Fibroblast of lung (primary cell): Measurements from ENCODE around the gene FGF14. TPM values are rescaled to one million over a fixed set of nuclear protein-coding genes. Genes with fewer than 3 reads are reported as not detected.

Experiments used
- DNase-seq, 2 donors: peaks; one replicate each; pipeline versions ENCODE4 v3.0.0 to v3.0.0-alpha.2; 2010; ENCODE audit warnings: low read depth in 2 of 2
- H2AFZ ChIP-seq: 2 replicates; pipeline ENCODE4 v1.5.1; 2012; ENCODE audit warnings: low read length, control low read depth, inconsistent platforms
- H3K27ac ChIP-seq: 2 replicates; pipeline ENCODE4 v1.5.1; 2011; ENCODE audit warnings: low read length, control low read depth; ENCODE audit not compliant: insufficient read depth
- H3K27me3 ChIP-seq: 2 replicates; pipeline ENCODE4 v1.5.1; 2011; ENCODE audit warnings: mild to moderate bottlenecking, low read length; ENCODE audit not compliant: control insufficient read depth, insufficient read depth
- H3K36me3 ChIP-seq: 2 replicates; pipeline ENCODE4 v1.5.1; 2011; ENCODE audit warnings: low read length; ENCODE audit not compliant: control insufficient read depth, insufficient read depth
- H3K4me1 ChIP-seq: 2 replicates; pipeline ENCODE4 v1.5.1; 2011; ENCODE audit warnings: low read length; ENCODE audit not compliant: control insufficient read depth, insufficient read depth; ENCODE audit errors: extremely low read depth
- H3K4me2 ChIP-seq: 2 replicates; pipeline ENCODE4 v1.5.1; 2011; ENCODE audit warnings: low read length, control low read depth; ENCODE audit not compliant: insufficient read depth; ENCODE audit errors: extremely low read depth
- H3K4me3 ChIP-seq, 4 experiments: fragments of 200-600 bp in 1 of 4; sonication (generic) in 1 of 4; replicated peaks in 1 of 4; 2 replicates each; pipeline ENCODE4 v1.5.1; 2011 to 2016; ENCODE audit warnings: low read length in 4 of 4, low read depth in 3 of 4, mild to moderate bottlenecking in 3 of 4, control low read depth in 2 of 4, inconsistent platforms in 1 of 4, mixed read lengths in 1 of 4; ENCODE audit not compliant: insufficient read depth in 1 of 4; ENCODE audit errors: control extremely low read depth in 1 of 4
- H3K79me2 ChIP-seq: 2 replicates; pipeline ENCODE4 v1.5.1; 2012; ENCODE audit warnings: mild to moderate bottlenecking, low read length, inconsistent platforms; ENCODE audit not compliant: control insufficient read depth, insufficient read depth
- H3K9ac ChIP-seq: 2 replicates; pipeline ENCODE4 v1.5.1; 2011; ENCODE audit warnings: mild to moderate bottlenecking, low read length, control low read depth; ENCODE audit not compliant: insufficient read depth
- H3K9me3 ChIP-seq: 2 replicates; pipeline ENCODE4 v1.5.1; 2012; ENCODE audit warnings: low read depth, low read length; ENCODE audit not compliant: control insufficient read depth, insufficient read depth
- H4K20me1 ChIP-seq: 2 replicates; pipeline ENCODE4 v1.5.1; 2011; ENCODE audit warnings: low read length; ENCODE audit not compliant: control insufficient read depth, insufficient read depth; ENCODE audit errors: extremely low read depth
- EZH2 ChIP-seq: IDR thresholded peaks from 2 replicates; pipeline ENCODE4 v1.5.1; 2012; ENCODE audit warnings: low read length, control low read depth, mild to moderate bottlenecking; ENCODE audit errors: missing control alignments
- polyA plus RNA-seq, 2 donors: library from polyadenylated mRNA; depleted of rRNA in 1 of 2; stranded (reverse) in 1 of 2; unstranded in 1 of 2; fragments of >200 nt; gene quantifications; 2 replicates each; pipeline ENCODE4 v1.2.1, GENCODE V29; 2011 to 2012; ENCODE audit warnings: missing spikeins in 1 of 2
- total RNA-seq: library from RNA; depleted of rRNA; stranded (reverse); fragments of >200 nt; gene quantifications from 2 replicates; pipeline ENCODE4 v1.2.1, GENCODE V29; 2014
- TF ChIP-seq, protein P1 (sequence below), 2 donors: IDR thresholded peaks in 1 of 2; conservative IDR thresholded peaks in 1 of 2; 1 replicate in 1 of 2; 2 replicates in 1 of 2; pipeline ENCODE4 v1.5.1; 2011 to 2012; ENCODE audit warnings: low read length in 2 of 2, control low read depth in 1 of 2, inconsistent platforms in 1 of 2, low read depth in 1 of 2, mild to moderate bottlenecking in 1 of 2

Gene FGF14
- total and polyA plus RNA-seq, 2 donors (not counting 1 experiment from before 2014, with no cell fraction given) = 0.94 to 7.8 TPM

DNA sequence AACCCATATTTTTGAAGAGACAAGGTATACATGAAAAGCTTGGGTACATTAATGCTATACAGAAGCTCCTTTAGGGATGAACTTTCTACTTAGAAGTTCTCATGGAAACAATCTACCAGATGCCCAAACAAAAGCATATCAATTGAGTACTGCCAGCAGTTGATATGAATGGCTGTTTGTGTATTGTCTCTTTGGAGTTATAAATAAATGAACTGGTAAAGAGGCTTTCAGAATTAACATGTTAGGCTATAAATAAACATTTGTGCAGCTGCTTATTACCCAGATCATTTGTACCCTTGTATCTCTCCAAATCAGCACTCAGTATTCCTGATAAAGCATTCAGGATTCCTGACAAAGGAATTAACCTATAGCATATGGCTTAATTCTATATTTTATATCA is 418.9 kb downstream of the FGF14 start:
- no peak overlapping the region for H3K4me3 ChIP-seq
- no peak for DNase-seq

DNA sequence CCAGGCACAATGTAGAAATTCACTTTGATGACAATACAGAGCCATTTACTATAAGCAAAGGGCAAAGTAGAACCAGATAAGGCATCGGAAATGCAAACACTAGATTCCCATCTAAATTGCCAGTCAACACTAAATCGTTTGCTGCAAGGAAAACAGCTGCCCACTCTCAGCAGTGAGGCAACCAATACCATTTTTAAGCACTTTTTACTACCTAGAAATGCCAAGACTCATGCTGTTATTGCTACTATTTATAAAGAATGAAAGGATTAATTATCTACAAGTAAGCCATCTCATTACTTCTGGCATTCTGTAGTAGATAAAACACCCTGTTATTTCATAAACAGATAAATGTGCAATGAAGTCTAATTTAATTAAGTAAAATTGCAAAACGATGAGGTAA is 422.0 kb downstream of the FGF14 start:
- Histone ChIP-seq H4K20me1 (no peaks in the 10 kb centered on the region), H2AFZ (no peak overlapping the region), H3K9ac (no peak overlapping the region), H3K27ac (no peak overlapping the region), H3K4me3 (no peak overlapping the region), H3K36me3 (no peaks in the 10 kb centered on the region), H3K4me1 (no peaks in the 10 kb centered on the region), H3K27me3 (no peaks in the 10 kb centered on the region), H3K9me3 (no peaks in the 10 kb centered on the region), H3K79me2 (no peaks in the 10 kb centered on the region), H3K4me2 (no peak overlapping the region)
- DNase-seq = no peak
- TF ChIP-seq, protein P1, sequence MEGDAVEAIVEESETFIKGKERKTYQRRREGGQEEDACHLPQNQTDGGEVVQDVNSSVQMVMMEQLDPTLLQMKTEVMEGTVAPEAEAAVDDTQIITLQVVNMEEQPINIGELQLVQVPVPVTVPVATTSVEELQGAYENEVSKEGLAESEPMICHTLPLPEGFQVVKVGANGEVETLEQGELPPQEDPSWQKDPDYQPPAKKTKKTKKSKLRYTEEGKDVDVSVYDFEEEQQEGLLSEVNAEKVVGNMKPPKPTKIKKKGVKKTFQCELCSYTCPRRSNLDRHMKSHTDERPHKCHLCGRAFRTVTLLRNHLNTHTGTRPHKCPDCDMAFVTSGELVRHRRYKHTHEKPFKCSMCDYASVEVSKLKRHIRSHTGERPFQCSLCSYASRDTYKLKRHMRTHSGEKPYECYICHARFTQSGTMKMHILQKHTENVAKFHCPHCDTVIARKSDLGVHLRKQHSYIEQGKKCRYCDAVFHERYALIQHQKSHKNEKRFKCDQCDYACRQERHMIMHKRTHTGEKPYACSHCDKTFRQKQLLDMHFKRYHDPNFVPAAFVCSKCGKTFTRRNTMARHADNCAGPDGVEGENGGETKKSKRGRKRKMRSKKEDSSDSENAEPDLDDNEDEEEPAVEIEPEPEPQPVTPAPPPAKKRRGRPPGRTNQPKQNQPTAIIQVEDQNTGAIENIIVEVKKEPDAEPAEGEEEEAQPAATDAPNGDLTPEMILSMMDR (conservative IDR thresholded peaks at IDR 0.05 in 1 of 2, IDR thresholded peaks at IDR 0.05 in 1 of 2; ENCODE audit: low read depth in 1 of 2, low read length in 2 of 2) = no peak
- TF ChIP-seq EZH2 = no peak

More for the DNA sequence above, 418.9 kb downstream of the FGF14 start:
- TF ChIP-seq EZH2 = no peak
- TF ChIP-seq, protein P1 (conservative IDR thresholded peaks at IDR 0.05 in 1 of 2, IDR thresholded peaks at IDR 0.05 in 1 of 2; ENCODE audit: low read depth in 1 of 2, low read length in 2 of 2) = no peak
- Histone ChIP-seq H3K79me2 (no peaks in the 10 kb centered on the region), H3K4me1 (no peaks in the 10 kb centered on the region), H3K9me3 (no peaks in the 10 kb centered on the region), H3K27ac (no peak overlapping the region), H3K9ac (no peak overlapping the region), H2AFZ (no peak overlapping the region), H3K27me3 (no peaks in the 10 kb centered on the region), H3K36me3 (no peaks in the 10 kb centered on the region), H4K20me1 (no peaks in the 10 kb centered on the region), H3K4me2 (no peak overlapping the region)

- no peak for TF ChIP-seq EZH2
- TF ChIP-seq, protein P1 (conservative IDR thresholded peaks at IDR 0.05 in 1 of 2, IDR thresholded peaks at IDR 0.05 in 1 of 2; ENCODE audit: low read depth in 1 of 2, low read length in 2 of 2) = no peak
- Histone ChIP-seq H3K27me3 (no peaks in the 10 kb centered on the region), H3K4me1 (no peaks in the 10 kb centered on the region), H2AFZ (no peak overlapping the region), H3K4me3 (no peak overlapping the region), H3K79me2 (no peaks in the 10 kb centered on the region), H3K9me3 (no peaks in the 10 kb centered on the region), H3K36me3 (no peaks in the 10 kb centered on the region), H3K9ac (no peak overlapping the region), H4K20me1 (no peaks in the 10 kb centered on the region), H3K4me2 (no peak overlapping the region), H3K27ac (no peak overlapping the region)
- no peak for DNase-seq
These were observed 423.1 kb downstream of the FGF14 start for GRCh38 chr13:101978552-101979315.
